ENCODE data around the gene MPST.

GRCh38 chr22:37001826-37002225, 17.7 kb upstream of the MPST start:
- TF ChIP-seq CTCF (IDR thresholded peaks at IDR 0.05; ENCODE audit: insufficient read depth, low read length, poor library complexity, severe bottlenecking): no peak
- TF ChIP-seq EZH2phosphoT487 (conservative IDR thresholded peaks at IDR 0.05; ENCODE audit: low read length): no peak

Measured in SU-DHL-6 (cell line).